OCI-LY1 (cell line): ENCODE data around the gene SGCD.

Experiments
- H2AFZ ChIP-seq: fragments of 200-600 bp; sonication (generic), shearing (Covaris generic); 2 replicates; pipeline ENCODE4 v1.6.0; 2014; ENCODE audit warnings: antibody characterized with exemption, mild to moderate bottlenecking, low read length
- H3F3A ChIP-seq: fragments of 200-600 bp; sonication (generic), shearing (Covaris generic); 2 replicates; pipeline ENCODE4 v1.6.0; 2014; ENCODE audit warnings: mild to moderate bottlenecking, antibody characterized with exemption, low read length, moderate library complexity; ENCODE audit not compliant: insufficient read depth
- H3K27ac ChIP-seq: fragments of 200-600 bp; sonication (generic); 2 replicates; pipeline ENCODE4 v1.5.1; 2014; ENCODE audit warnings: low read length, mixed run types, mild to moderate bottlenecking, low read depth; ENCODE audit not compliant: poor library complexity, severe bottlenecking
- H3K27me3 ChIP-seq: fragments of 200-600 bp; sonication (generic); 2 replicates; pipeline ENCODE4 v1.6.0; 2014; ENCODE audit warnings: antibody characterized with exemption, mild to moderate bottlenecking, low read length, moderate library complexity; ENCODE audit not compliant: insufficient read depth
- H3K36me3 ChIP-seq: fragments of 200-600 bp; sonication (generic); 2 replicates; pipeline ENCODE4 v1.6.1; 2014; ENCODE audit warnings: mild to moderate bottlenecking, antibody characterized with exemption, low read length, moderate library complexity, mixed read lengths; ENCODE audit not compliant: insufficient read depth
- H3K4me1 ChIP-seq: fragments of 200-600 bp; sonication (generic); 2 replicates; pipeline ENCODE4 v1.5.1; 2014; ENCODE audit warnings: mild to moderate bottlenecking, low read length, moderate library complexity; ENCODE audit not compliant: insufficient read depth, severe bottlenecking
- H3K4me2 ChIP-seq: fragments of 200-600 bp; sonication (generic), shearing (Covaris generic); 2 replicates; pipeline ENCODE4 v1.6.1; 2014; ENCODE audit warnings: low read length
- H3K4me3 ChIP-seq: fragments of 200-600 bp; sonication (generic); 2 replicates; pipeline ENCODE4 v1.5.1; 2014; ENCODE audit warnings: low read length, low read depth, mild to moderate bottlenecking, mixed read lengths; ENCODE audit not compliant: poor library complexity, severe bottlenecking
- H3K79me2 ChIP-seq: fragments of 200-600 bp; shearing (Covaris generic); 2 replicates; pipeline ENCODE4 v1.6.1; 2016; ENCODE audit warnings: mixed run types, low read length, mixed read lengths; ENCODE audit not compliant: insufficient read depth
- H3K9ac ChIP-seq: fragments of 200-600 bp; sonication (generic), shearing (Covaris generic); 2 replicates; pipeline ENCODE4 v1.6.1; 2014; ENCODE audit warnings: mild to moderate bottlenecking, low read length, mixed read lengths
- H3K9me2 ChIP-seq: fragments of 200-600 bp; sonication (generic), shearing (Covaris generic); 2 replicates; pipeline ENCODE4 v1.6.1; 2014; ENCODE audit warnings: low read depth, mild to moderate bottlenecking, low read length, mixed read lengths
- H3K9me3 ChIP-seq: fragments of 200-600 bp; shearing (Covaris generic); 2 replicates; pipeline ENCODE4 v1.6.1; 2014; ENCODE audit warnings: low read length, mixed read lengths
- H4K20me1 ChIP-seq: fragments of 200-600 bp; sonication (generic), shearing (Covaris generic); 2 replicates; pipeline ENCODE4 v1.6.0; 2016; ENCODE audit warnings: mild to moderate bottlenecking, low read length; ENCODE audit not compliant: insufficient read depth
- EZH2 ChIP-seq: fragments of 200-600 bp; sonication (generic), shearing (Covaris generic); IDR thresholded peaks from 2 replicates; pipeline ENCODE4 v1.8.0; 2017; ENCODE audit warnings: borderline replicate concordance, mixed run types, mild to moderate bottlenecking, antibody characterized with exemption, low read length, moderate library complexity, mixed read lengths
- TF ChIP-seq, protein P1 (sequence below): fragments of 200-600 bp; sonication (generic), shearing (Covaris generic); IDR thresholded peaks from 2 replicates; pipeline ENCODE4 v1.5.1; 2017; ENCODE audit warnings: mild to moderate bottlenecking, antibody characterized with exemption, low read length, moderate library complexity, mixed read lengths

Gene SGCD

GRCh38 chr5:156367597-156367996 lies 40.6 kb downstream of the SGCD start:
- H3K4me1 ChIP-seq: no peaks in the 10 kb centered on the region
- TF ChIP-seq, protein P1, sequence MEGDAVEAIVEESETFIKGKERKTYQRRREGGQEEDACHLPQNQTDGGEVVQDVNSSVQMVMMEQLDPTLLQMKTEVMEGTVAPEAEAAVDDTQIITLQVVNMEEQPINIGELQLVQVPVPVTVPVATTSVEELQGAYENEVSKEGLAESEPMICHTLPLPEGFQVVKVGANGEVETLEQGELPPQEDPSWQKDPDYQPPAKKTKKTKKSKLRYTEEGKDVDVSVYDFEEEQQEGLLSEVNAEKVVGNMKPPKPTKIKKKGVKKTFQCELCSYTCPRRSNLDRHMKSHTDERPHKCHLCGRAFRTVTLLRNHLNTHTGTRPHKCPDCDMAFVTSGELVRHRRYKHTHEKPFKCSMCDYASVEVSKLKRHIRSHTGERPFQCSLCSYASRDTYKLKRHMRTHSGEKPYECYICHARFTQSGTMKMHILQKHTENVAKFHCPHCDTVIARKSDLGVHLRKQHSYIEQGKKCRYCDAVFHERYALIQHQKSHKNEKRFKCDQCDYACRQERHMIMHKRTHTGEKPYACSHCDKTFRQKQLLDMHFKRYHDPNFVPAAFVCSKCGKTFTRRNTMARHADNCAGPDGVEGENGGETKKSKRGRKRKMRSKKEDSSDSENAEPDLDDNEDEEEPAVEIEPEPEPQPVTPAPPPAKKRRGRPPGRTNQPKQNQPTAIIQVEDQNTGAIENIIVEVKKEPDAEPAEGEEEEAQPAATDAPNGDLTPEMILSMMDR: no peak
- TF ChIP-seq EZH2: no peak
- no peaks in the 10 kb centered on the region for H3K36me3 ChIP-seq
- H3K9me3 ChIP-seq: no peaks in the 10 kb centered on the region
- H2AFZ ChIP-seq: no peak overlapping the region
- no peaks in the 10 kb centered on the region for H3K27me3 ChIP-seq
- no peak overlapping the region for H3K9ac ChIP-seq
- H3K4me2 ChIP-seq: no peak overlapping the region
- H3K9me2 ChIP-seq: no peaks in the 10 kb centered on the region
- H3K4me3 ChIP-seq: no peak overlapping the region
- no peak overlapping the region for H3K27ac ChIP-seq
- H3K79me2 ChIP-seq: no peaks in the 10 kb centered on the region
- no peaks in the 10 kb centered on the region for H3F3A ChIP-seq
- no peaks in the 10 kb centered on the region for H4K20me1 ChIP-seq

- no peaks in the 10 kb centered on the region for H3K79me2 ChIP-seq
- H3K9me3 ChIP-seq: no peaks in the 10 kb centered on the region
- H3K36me3 ChIP-seq: no peaks in the 10 kb centered on the region
- H3K27ac ChIP-seq: no peak overlapping the region
- TF ChIP-seq, protein P1: no peak
- no peak for TF ChIP-seq EZH2
- no peak overlapping the region for H3K4me3 ChIP-seq
- no peaks in the 10 kb centered on the region for H3K9me2 ChIP-seq
- H3K4me2 ChIP-seq: no peak overlapping the region
- no peaks in the 10 kb centered on the region for H3K27me3 ChIP-seq
- H4K20me1 ChIP-seq: no peaks in the 10 kb centered on the region
- no peak overlapping the region for H3K9ac ChIP-seq
- no peaks in the 10 kb centered on the region for H3K4me1 ChIP-seq
- H2AFZ ChIP-seq: no peak overlapping the region
- H3F3A ChIP-seq: no peaks in the 10 kb centered on the region
These were observed 49.0 kb downstream of the SGCD start for GRCh38 chr5:156375895-156376495.

- Histone ChIP-seq H2AFZ (no peak overlapping the region), H3K4me1 (no peaks in the 10 kb centered on the region), H3K9ac (no peak overlapping the region), H4K20me1 (no peaks in the 10 kb centered on the region), H3F3A (no peaks in the 10 kb centered on the region), H3K9me2 (no peaks in the 10 kb centered on the region), H3K36me3 (no peaks in the 10 kb centered on the region), H3K4me3 (no peak overlapping the region), H3K27ac (no peak overlapping the region), H3K4me2 (no peak overlapping the region), H3K79me2 (no peaks in the 10 kb centered on the region), H3K9me3 (no peaks in the 10 kb centered on the region), H3K27me3 (no peaks in the 10 kb centered on the region)
- TF ChIP-seq EZH2: no peak
- TF ChIP-seq, protein P1: no peak
These were observed 49.8 kb downstream of the SGCD start for GRCh38 chr5:156376751-156377150.
